C1 segment of cervical spinal cord (tissue), 14 donors: Measurements from ENCODE around the gene PRELID1.

Source experiments
- DNase-seq, 14 donors: peaks; one replicate each; lab custom pipeline; 2025; lab: John Stamatoyannopoulos, UW

PRELID1 gene

DNA sequence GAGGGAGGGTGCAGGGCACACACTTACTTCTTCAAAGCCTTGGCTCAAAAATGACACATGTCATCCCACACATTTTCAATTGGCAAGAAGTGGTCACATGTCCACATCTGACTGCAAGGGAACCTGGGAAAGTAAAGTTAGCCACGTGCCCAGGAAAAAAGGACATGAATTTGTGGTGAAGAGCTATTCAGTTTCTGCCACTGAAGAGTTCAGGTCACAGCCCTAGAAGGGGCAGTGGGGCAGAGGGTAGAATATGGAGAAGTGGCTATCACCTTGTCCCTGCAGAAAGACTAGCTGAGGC, 52.2 kb downstream of the PRELID1 start:
- DNase-seq = no peak
